Activated CD8-positive, alpha-beta T cell treated with anti-CD3 and anti-CD28 coated beads for 36 hours (primary cell): ENCODE measurements around the gene ZNF710. TPM values are rescaled to one million over a fixed set of nuclear protein-coding genes. Genes with fewer than 3 reads are reported as not detected.

Experiments
- ATAC-seq: fragments of 200-7000 bp; cut with Tn5 transposase; one replicate; pipeline ENCODE4 v1.10.0; 2021; ENCODE audit warnings: mild to moderate bottlenecking, moderate library complexity
- CTCF ChIA-PET: fragments of 350-600 bp; sonication (Branson Sonifier 250); formaldehyde crosslinking; loops from one replicate; lab custom pipeline; 2021; ENCODE audit warnings: antibody characterized with exemption; lab: Charles Lee
- POLR2A ChIA-PET: fragments of 350-600 bp; sonication (Branson Sonifier 250); formaldehyde crosslinking; loops from one replicate; lab custom pipeline; 2021; ENCODE audit warnings: antibody characterized with exemption; lab: Charles Lee
- DNase-seq: peaks from one replicate; pipeline ENCODE4 v3.0.0-alpha.2; 2020
- H3K27ac Mint-ChIP-seq: one replicate; pipeline ENCODE4 v1.8.0; 2021; ENCODE audit warnings: mild to moderate bottlenecking, mixed read lengths
- H3K27me3 Mint-ChIP-seq: one replicate; pipeline ENCODE4 v1.8.0; 2021; ENCODE audit warnings: mixed read lengths
- H3K36me3 Mint-ChIP-seq: one replicate; pipeline ENCODE4 v1.8.0; 2021; ENCODE audit warnings: low read depth, mixed read lengths
- H3K4me1 Mint-ChIP-seq: one replicate; pipeline ENCODE4 v1.8.0; 2021; ENCODE audit warnings: low read depth, mixed read lengths
- H3K4me3 Mint-ChIP-seq: one replicate; pipeline ENCODE4 v1.8.0; 2021; ENCODE audit warnings: mild to moderate bottlenecking, moderate library complexity, mixed read lengths
- H3K9me3 Mint-ChIP-seq: one replicate; pipeline ENCODE4 v1.8.0; 2021; ENCODE audit warnings: mixed read lengths
- CTCF ChIP-seq: fragments of 200-600 bp; IDR thresholded peaks from one replicate; pipeline ENCODE4 v1.8.0; 2022; ENCODE audit warnings: antibody characterized with exemption, mild to moderate bottlenecking
- intact Hi-C: fragments of 100-400 bp; cut with micrococcal nuclease; formaldehyde crosslinking; loops from one replicate; pipeline ENCODE4 v1.10.0; 2022
- total RNA-seq, 2 experiments: library from RNA; stranded (reverse); gene quantifications; one replicate each; pipeline ENCODE4 v1.2.3, GENCODE V29; 2021

Gene ZNF710
- total RNA-seq, 2 experiments from 2014 or later = 15.2 to 17.2 TPM

- no peaks in the 10 kb centered on the region for H3K36me3 Mint-ChIP-seq
- no peak for TF ChIP-seq CTCF
- intact Hi-C loops = no loop called here
- peaks cover 4% of the 10 kb centered on the region for H3K4me1 Mint-ChIP-seq
- ATAC-seq = no peak
- H3K27me3 Mint-ChIP-seq = no peaks in the 10 kb centered on the region
- H3K4me3 Mint-ChIP-seq = no peak overlapping the region
- H3K9me3 Mint-ChIP-seq = no peaks in the 10 kb centered on the region
- H3K27ac Mint-ChIP-seq = peak overlapping the region; percentile 13
- ChIA-PET POLR2A (no interaction called here), CTCF (interaction anchor here (1.2 kb wide), 1 partner anchor 22 kb away, joined by 3 read pairs; no protein-coding TSS in a partner anchor)
- DNase-seq = no peak
These were observed 48.8 kb downstream of the ZNF710 start for GRCh38 chr15:90049666-90050604.

GRCh38 chr15:90051874-90052273 lies 50.8 kb downstream of the ZNF710 start:
- Mint-ChIP-seq H3K36me3 (no peaks in the 10 kb centered on the region), H3K27me3 (no peaks in the 10 kb centered on the region), H3K27ac (no peak overlapping the region), H3K4me1 (peaks cover 4% of the 10 kb centered on the region), H3K4me3 (no peak overlapping the region), H3K9me3 (no peaks in the 10 kb centered on the region)
- CTCF ChIA-PET = no interaction called here
- ATAC-seq (no peak), DNase-seq (no peak)
- intact Hi-C loops = no loop called here
- POLR2A ChIA-PET = no interaction called here
- no peak for TF ChIP-seq CTCF

- Mint-ChIP-seq H3K9me3 (no peaks in the 10 kb centered on the region), H3K36me3 (peaks cover 3% of the 10 kb centered on the region), H3K27ac (no peak overlapping the region), H3K4me3 (no peak overlapping the region), H3K27me3 (no peaks in the 10 kb centered on the region), H3K4me1 (peaks cover 13% of the 10 kb centered on the region)
- DNase-seq (no peak), ATAC-seq (no peak)
- POLR2A ChIA-PET = interaction anchor here (1.0 to 2.2 kb wide), 2 partner anchors 10 to 17 kb away, joined by 3 to 8 read pairs; no protein-coding TSS in a partner anchor
- TF ChIP-seq CTCF = no peak
- intact Hi-C loops = no loop called here
- CTCF ChIA-PET = interaction anchor here (1.4 kb wide), 1 partner anchor 17 kb away, joined by 6 read pairs; no protein-coding TSS in a partner anchor
These were observed 52.8 kb downstream of the ZNF710 start for GRCh38 chr15:90053685-90054466.

GRCh38 chr15:90054618-90055097 lies 53.5 kb downstream of the ZNF710 start:
- Mint-ChIP-seq H3K27ac (no peak overlapping the region), H3K4me3 (no peak overlapping the region), H3K27me3 (no peaks in the 10 kb centered on the region), H3K36me3 (peaks cover 6% of the 10 kb centered on the region), H3K9me3 (no peaks in the 10 kb centered on the region), H3K4me1 (peaks cover 20% of the 10 kb centered on the region)
- ChIA-PET POLR2A (interaction anchor here (1.0 to 2.2 kb wide), 2 partner anchors 11 to 18 kb away, joined by 3 to 8 read pairs; no protein-coding TSS in a partner anchor), CTCF (interaction anchor here (1.1 to 1.9 kb wide), 2 partner anchors 16 to 180 kb away, joined by 4 to 6 read pairs; no protein-coding TSS in a partner anchor)
- ATAC-seq (no peak), DNase-seq (no peak)
- intact Hi-C loops = no loop called here
- TF ChIP-seq CTCF = no peak
